Mucosa of descending colon (tissue), 3 donors: ENCODE data around the gene PBX2. TPM values are rescaled to one million over a fixed set of nuclear protein-coding genes. Genes with fewer than 3 reads are reported as not detected.
A peak's percentile ranks its signal among the peaks of the same experiment; 100 is the strongest.

Experiments used
- ATAC-seq: fragments of 200-7000 bp; cut with Tn5 transposase; one replicate; pipeline ENCODE4 v1.9.1; 2020; ENCODE audit warnings: mild to moderate bottlenecking, moderate library complexity
- DNase-seq, 3 donors: peaks; one replicate each; pipeline ENCODE4 v3.0.0-alpha.2; 2020
- H3K36me3 ChIP-seq: fragments of 200-600 bp; one replicate; pipeline ENCODE4 v1.8.0; 2021; ENCODE audit warnings: low read depth, mild to moderate bottlenecking
- H3K4me1 ChIP-seq: fragments of 200-600 bp; one replicate; pipeline ENCODE4 v1.8.0; 2021; ENCODE audit warnings: low read depth, mild to moderate bottlenecking
- H3K4me3 ChIP-seq: fragments of 200-600 bp; one replicate; pipeline ENCODE4 v1.8.0; 2021; ENCODE audit warnings: mild to moderate bottlenecking
- H3K9me3 ChIP-seq: fragments of 200-600 bp; one replicate; pipeline ENCODE4 v1.8.0; 2021; ENCODE audit warnings: mild to moderate bottlenecking
- CTCF ChIP-seq: fragments of 200-600 bp; IDR thresholded peaks from one replicate; pipeline ENCODE4 v1.8.0; 2022; ENCODE audit warnings: antibody characterized with exemption, mild to moderate bottlenecking
- intact Hi-C, 2 donors: fragments of 100-400 bp; cut with DNase I in 1 of 2; cut with micrococcal nuclease in 1 of 2; formaldehyde crosslinking; loops; one replicate each; pipeline versions ENCODE4 v1.11.0 to v1.11.1; 2022; cut with DNase I, micrococcal nuclease
- total RNA-seq, 3 donors: library from RNA; stranded (reverse); fragmentation: NEBNext Ultra II Directional in 2 of 3; extraction: Animal tissue kit (Norgen Biotek cat#: 25700) in 2 of 3; gene quantifications; one replicate each; pipeline versions ENCODE4 v1.2.1 to v1.2.4, GENCODE V29; 2021 to 2023
- donor health status: DM: no; HTN: no; CAD: no; lungs with moderate emphysema.
- donor health status: DM: no; HTN: no; CAD: no.
- donor health status: DM: no; HTN: yes; CAD: no.

Gene PBX2
- total RNA-seq, 3 donors from 2014 or later: 49.4 to 97.7 (median 53.9) TPM

- peaks cover 25% of the 10 kb centered on the region for H3K4me1 ChIP-seq
- no peak overlapping the region for H3K4me3 ChIP-seq
- intact Hi-C loops: no loop called here
- peaks cover 4% of the 10 kb centered on the region for H3K36me3 ChIP-seq
- TF ChIP-seq CTCF: no peak
- H3K9me3 ChIP-seq: no peaks in the 10 kb centered on the region
- no peak for DNase-seq
- no peak for ATAC-seq
Measured at GRCh38 chr6:32182555-32182981, 7.4 kb downstream of the PBX2 start.

GRCh38 chr6:32181915-32182529 lies 8.0 kb downstream of the PBX2 start:
- no peak for TF ChIP-seq CTCF
- DNase-seq: no peak
- intact Hi-C loops: no loop called here
- no peak overlapping the region for H3K4me3 ChIP-seq
- peaks cover 27% of the 10 kb centered on the region for H3K4me1 ChIP-seq
- H3K36me3 ChIP-seq: peaks cover 4% of the 10 kb centered on the region
- no peak for ATAC-seq
- no peaks in the 10 kb centered on the region for H3K9me3 ChIP-seq

GRCh38 chr6:32181148-32181702 lies 8.8 kb downstream of the PBX2 start:
- intact Hi-C loops: no loop called here
- no peak overlapping the region for H3K4me3 ChIP-seq

GRCh38 chr6:32179766-32180405 lies 10.1 kb downstream of the PBX2 start:
- no peak for ATAC-seq
- H3K4me3 ChIP-seq: no peak overlapping the region
- no peak for TF ChIP-seq CTCF
- H3K4me1 ChIP-seq: peaks cover 38% of the 10 kb centered on the region
- intact Hi-C loops: no loop called here
- peak in 1 of 3 donors; percentile 16 for DNase-seq
- no peaks in the 10 kb centered on the region for H3K9me3 ChIP-seq
- peaks cover 4% of the 10 kb centered on the region for H3K36me3 ChIP-seq

More at GRCh38 chr6:32181148-32181702, 8.8 kb downstream of the PBX2 start:
- Histone ChIP-seq H3K9me3 (no peaks in the 10 kb centered on the region), H3K4me1 (peaks cover 33% of the 10 kb centered on the region), H3K36me3 (peaks cover 4% of the 10 kb centered on the region)
- no peak for TF ChIP-seq CTCF
- no peak for DNase-seq
- no peak for ATAC-seq

GRCh38 chr6:32178547-32179440 lies 11.2 kb downstream of the PBX2 start:
- DNase-seq (no peak), ATAC-seq (no peak)
- H3K36me3 ChIP-seq: peaks cover 4% of the 10 kb centered on the region
- TF ChIP-seq CTCF: no peak
- peaks cover 40% of the 10 kb centered on the region for H3K4me1 ChIP-seq
- H3K4me3 ChIP-seq: peak overlapping the region; percentile 25
- no peaks in the 10 kb centered on the region for H3K9me3 ChIP-seq
- intact Hi-C loops: no loop called here
